ENCODE measurements around the gene TRRAP. TPM values are rescaled to one million over a fixed set of nuclear protein-coding genes. Genes with fewer than 3 reads are reported as not detected.
A peak's percentile ranks its signal among the peaks of the same experiment; 100 is the strongest.

Gene TRRAP
- total RNA-seq, 4 donors from 2014 or later, result 12.1 to 25.6 (median 16.7) TPM

DNA sequence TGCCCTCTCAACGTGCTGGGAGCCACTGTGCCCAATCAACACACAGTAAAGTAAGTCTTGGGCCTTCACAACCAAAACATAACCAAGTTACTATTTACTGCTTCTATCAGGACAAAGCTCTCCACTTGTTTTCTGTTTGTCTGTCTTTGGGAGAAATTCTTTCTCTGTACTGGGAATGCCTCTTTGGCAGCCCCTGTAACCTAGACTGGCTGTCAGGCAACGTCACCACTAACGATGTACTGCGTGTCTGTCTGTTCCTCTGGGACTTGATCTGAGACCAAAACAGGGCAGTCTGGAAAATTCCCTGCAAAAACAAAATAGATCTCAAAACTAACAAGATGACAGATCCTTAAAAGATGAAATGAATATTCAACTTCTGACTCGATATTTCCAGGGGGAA, 152.6 kb downstream of the TRRAP start:
- peaks cover 42 to 94% (median 62%) of the 10 kb centered on the region in 3 donors for H3K36me3 ChIP-seq
- peak overlapping the region; percentile 26 to 85 (median 72) for H3K27ac ChIP-seq

DNA sequence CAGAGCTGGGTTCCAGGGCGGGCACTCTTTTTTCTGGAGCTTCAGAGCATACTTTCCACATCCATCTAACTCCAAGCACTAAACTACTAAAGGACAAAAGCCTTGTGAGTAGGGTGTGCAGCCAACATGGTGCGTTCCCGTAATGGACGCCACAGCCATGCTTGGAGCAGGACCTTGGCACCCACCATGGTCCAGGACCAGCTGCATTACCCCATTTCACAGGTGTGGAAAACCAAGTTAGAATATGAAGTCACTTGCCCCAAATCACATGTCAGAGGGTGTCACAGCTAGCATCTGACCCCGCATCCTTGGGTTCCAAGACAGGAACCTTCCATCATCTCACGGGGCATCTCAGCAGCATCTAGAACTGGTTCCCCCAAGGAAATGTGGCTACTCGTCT, 153.2 kb downstream of the TRRAP start:
- peaks cover 3 to 20% (median 5%) of the 10 kb centered on the region in 3 donors for H3K4me1 ChIP-seq
- no peak for DNase-seq
- H3K27me3 ChIP-seq, result no peaks in the 10 kb centered on the region
- TF ChIP-seq POLR2A (IDR thresholded peaks at IDR 0.05), result no peak
- TF ChIP-seq, protein P1, sequence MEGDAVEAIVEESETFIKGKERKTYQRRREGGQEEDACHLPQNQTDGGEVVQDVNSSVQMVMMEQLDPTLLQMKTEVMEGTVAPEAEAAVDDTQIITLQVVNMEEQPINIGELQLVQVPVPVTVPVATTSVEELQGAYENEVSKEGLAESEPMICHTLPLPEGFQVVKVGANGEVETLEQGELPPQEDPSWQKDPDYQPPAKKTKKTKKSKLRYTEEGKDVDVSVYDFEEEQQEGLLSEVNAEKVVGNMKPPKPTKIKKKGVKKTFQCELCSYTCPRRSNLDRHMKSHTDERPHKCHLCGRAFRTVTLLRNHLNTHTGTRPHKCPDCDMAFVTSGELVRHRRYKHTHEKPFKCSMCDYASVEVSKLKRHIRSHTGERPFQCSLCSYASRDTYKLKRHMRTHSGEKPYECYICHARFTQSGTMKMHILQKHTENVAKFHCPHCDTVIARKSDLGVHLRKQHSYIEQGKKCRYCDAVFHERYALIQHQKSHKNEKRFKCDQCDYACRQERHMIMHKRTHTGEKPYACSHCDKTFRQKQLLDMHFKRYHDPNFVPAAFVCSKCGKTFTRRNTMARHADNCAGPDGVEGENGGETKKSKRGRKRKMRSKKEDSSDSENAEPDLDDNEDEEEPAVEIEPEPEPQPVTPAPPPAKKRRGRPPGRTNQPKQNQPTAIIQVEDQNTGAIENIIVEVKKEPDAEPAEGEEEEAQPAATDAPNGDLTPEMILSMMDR (IDR thresholded peaks at IDR 0.05), result no peak
- H3K27ac ChIP-seq, result peak overlapping the region in 3 of 4 donors; percentile 51 to 78 (median 68)
- no peaks in the 10 kb centered on the region for H3K9me3 ChIP-seq
- H3K4me3 ChIP-seq, result no peak overlapping the region
- peaks cover 42 to 100% (median 63%) of the 10 kb centered on the region in 3 donors for H3K36me3 ChIP-seq
- 82 to 84% methylated on average over 4 to 7 of the region's 7 CpGs for WGBS, 2 donors
- intact Hi-C loops (cut with DNase I), result no loop called here

More for the DNA sequence above, 152.6 kb downstream of the TRRAP start:
- no peak for DNase-seq
- Histone ChIP-seq H3K4me1 (peaks cover 3 to 20% (median 5%) of the 10 kb centered on the region in 3 donors), H3K9me3 (no peaks in the 10 kb centered on the region), H3K4me3 (no peak overlapping the region), H3K27me3 (no peaks in the 10 kb centered on the region)
- TF ChIP-seq POLR2A (IDR thresholded peaks at IDR 0.05), result no peak
- TF ChIP-seq, protein P1 (IDR thresholded peaks at IDR 0.05), result no peak
- WGBS, 2 donors, result 64 to 74% methylated on average over 5 of the region's 5 CpGs
- intact Hi-C loops (cut with DNase I), result no loop called here

DNA sequence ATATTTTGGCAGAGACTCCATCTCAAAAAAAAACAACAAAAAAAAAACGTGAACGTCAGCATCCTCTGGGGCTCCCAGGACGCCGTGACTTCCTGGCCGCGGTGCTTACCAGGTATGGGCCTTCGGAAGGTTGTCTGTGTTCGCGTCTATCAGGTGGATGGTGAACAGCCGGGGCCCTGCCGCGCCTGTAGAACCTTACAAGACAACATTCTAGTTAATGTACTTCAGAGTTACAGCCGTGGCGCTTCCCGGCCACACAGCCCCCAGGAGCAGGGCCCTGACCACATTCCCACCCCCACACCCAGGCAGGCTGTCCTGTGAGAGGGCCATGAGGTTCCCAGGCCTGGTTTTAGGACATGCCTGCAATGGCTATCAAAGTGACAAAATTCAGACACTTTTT, 154.6 kb downstream of the TRRAP start:
- Histone ChIP-seq H3K4me1 (peaks cover 3 to 20% (median 5%) of the 10 kb centered on the region in 3 donors), H3K4me3 (no peak overlapping the region), H3K27me3 (no peaks in the 10 kb centered on the region), H3K9me3 (no peaks in the 10 kb centered on the region), H3K36me3 (peaks cover 44 to 100% (median 76%) of the 10 kb centered on the region in 3 donors), H3K27ac (peak overlapping the region in 1 of 4 donors; percentile 24)
- intact Hi-C loops (cut with DNase I), result no loop called here
- no peak for DNase-seq
- WGBS, 2 donors, result 87 to 89% methylated on average over 10 to 15 of the region's 15 CpGs
- no peak for TF ChIP-seq POLR2A (IDR thresholded peaks at IDR 0.05)
- TF ChIP-seq, protein P1 (IDR thresholded peaks at IDR 0.05), result no peak

DNA sequence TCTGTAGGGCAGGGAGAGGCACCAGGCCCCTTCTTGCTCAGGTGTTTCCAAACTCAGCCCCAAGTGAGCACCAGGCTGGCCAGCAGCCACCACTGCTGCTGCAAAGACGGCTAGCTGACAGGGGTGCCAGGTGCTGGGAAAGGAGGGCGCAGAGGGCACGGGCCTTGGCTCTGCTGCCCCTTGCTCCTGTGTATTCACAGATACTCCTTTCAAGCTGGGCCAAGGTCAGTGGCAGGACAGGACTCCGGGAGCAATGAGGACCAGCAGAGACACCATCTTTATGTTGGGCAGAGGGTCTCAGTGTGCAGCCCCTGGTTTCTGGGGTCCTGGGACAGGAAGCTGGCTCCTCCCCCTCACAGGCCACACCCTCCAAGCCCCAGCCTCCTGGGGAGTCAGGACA, 155.4 kb downstream of the TRRAP start:
- intact Hi-C loops (cut with DNase I), result no loop called here
- Histone ChIP-seq H3K9me3 (no peaks in the 10 kb centered on the region), H3K36me3 (peaks cover 49 to 100% (median 84%) of the 10 kb centered on the region in 3 donors), H3K27ac (peak overlapping the region in 2 of 4 donors; percentile 12 to 39), H3K4me1 (peaks cover 3 to 20% (median 5%) of the 10 kb centered on the region in 3 donors), H3K4me3 (no peak overlapping the region), H3K27me3 (no peaks in the 10 kb centered on the region)
- no peak for TF ChIP-seq POLR2A (IDR thresholded peaks at IDR 0.05)
- TF ChIP-seq, protein P1 (IDR thresholded peaks at IDR 0.05), result no peak
- 100% methylated on average over 1 of the region's 4 CpGs; no CpG with 5 or more reads in 1 of the 2 donors for WGBS, 2 donors
- DNase-seq, result no peak

DNA sequence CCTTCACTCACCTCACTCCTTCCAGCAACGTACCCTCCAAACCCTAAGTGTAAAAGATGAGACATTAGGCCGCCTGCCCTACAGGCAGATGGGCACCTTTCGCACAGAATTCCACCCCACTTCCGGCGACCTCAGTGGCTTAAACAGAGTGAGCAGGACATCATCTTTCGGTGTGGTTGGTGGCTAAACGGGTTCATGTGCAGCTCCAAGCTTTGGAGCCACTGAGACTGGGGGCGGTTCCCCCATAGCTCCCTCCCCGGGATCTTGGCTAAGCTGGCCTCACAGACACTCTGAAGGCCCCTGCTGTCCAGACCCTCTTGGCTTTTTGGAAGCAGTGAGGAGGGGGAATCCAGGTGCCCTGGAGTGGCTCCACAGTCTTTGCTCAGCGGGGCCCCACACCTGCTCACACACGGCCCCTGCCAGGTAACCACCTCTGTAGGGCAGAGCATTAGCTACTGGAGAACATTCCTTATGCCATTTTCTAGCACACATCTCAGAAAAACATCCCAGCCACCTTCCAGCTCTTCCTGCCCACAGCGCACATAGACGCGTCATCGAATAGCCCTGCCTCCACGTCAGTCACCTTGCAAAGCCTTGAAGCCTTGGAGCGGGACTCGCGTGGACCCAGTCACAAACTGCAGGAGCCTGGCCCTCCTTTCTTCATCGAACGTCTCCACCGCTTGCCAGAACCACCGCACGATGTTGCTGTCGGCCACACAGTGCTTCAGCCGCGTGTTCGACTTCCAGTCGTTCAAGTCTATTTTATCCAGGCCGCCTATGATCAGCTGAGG, 156.8 kb downstream of the TRRAP start:
- Histone ChIP-seq H3K27ac (no peak overlapping the region), H3K36me3 (peaks cover 37 to 100% (median 81%) of the 10 kb centered on the region in 3 donors), H3K4me3 (no peak overlapping the region), H3K27me3 (no peaks in the 10 kb centered on the region), H3K9me3 (no peaks in the 10 kb centered on the region), H3K4me1 (peaks cover 0 to 12% (median 4%) of the 10 kb centered on the region in 3 donors)
- intact Hi-C loops (cut with DNase I), result no loop called here
- WGBS, 2 donors, result 92 to 93% methylated on average over 26 to 28 of the region's 30 CpGs
- DNase-seq, result no peak
- no peak for TF ChIP-seq POLR2A (IDR thresholded peaks at IDR 0.05)
- TF ChIP-seq, protein P1 (IDR thresholded peaks at IDR 0.05), result no peak

Data from esophagus squamous epithelium (tissue), 5 donors.